Endometrial microvascular endothelial cells (primary cell): ENCODE measurements around the gene TRMO. TPM values are rescaled to one million over a fixed set of nuclear protein-coding genes. Genes with fewer than 3 reads are reported as not detected.

ENCODE experiments used
- in situ Hi-C: cut with HindIII; loops from 2 replicates; pipeline ENCODE4 v1.10.0; 2017; ENCODE audit warnings: low sequenced_read_pairs, low pct_unique_long_range_greater_than_20kb; ENCODE audit errors: inconsistent ontology term
- total RNA-seq: library from RNA; depleted of rRNA; stranded (reverse); fragments of >200 nt; gene quantifications from one replicate; pipeline ENCODE4 v1.2.3, GENCODE V29; 2015; ENCODE audit errors: inconsistent ontology term

The TRMO gene
- total RNA-seq, 1 donor from 2014 or later, result 11.2 TPM

GRCh38 chr9:97941323-97941722 lies 19.0 kb upstream of the TRMO start:
- in situ Hi-C loops, result no loop called here

- in situ Hi-C loops, result no loop called here
Measured at GRCh38 chr9:97940741-97941140, 18.4 kb upstream of the TRMO start.

- in situ Hi-C loops, result no loop called here
Measured at GRCh38 chr9:97940233-97940632, 17.9 kb upstream of the TRMO start.

GRCh38 chr9:97938081-97938644 lies 15.9 kb upstream of the TRMO start, which contains the start of gene HEMGN:
Gene HEMGN, minus strand, starts transcription at chr9:97938172. Its CDS starts 36 bp downstream, at chr9:97938136.
- in situ Hi-C loops, result no loop called here

- in situ Hi-C loops, result no loop called here
Measured at GRCh38 chr9:97936998-97937397, 14.7 kb upstream of the TRMO start.

GRCh38 chr9:97935276-97935675 lies 13.0 kb upstream of the TRMO start:
- in situ Hi-C loops, result no loop called here

- in situ Hi-C loops, result no loop called here
Measured at GRCh38 chr9:97934321-97935115, 12.2 kb upstream of the TRMO start.

GRCh38 chr9:97933297-97933998 lies 11.1 kb upstream of the TRMO start:
- in situ Hi-C loops, result no loop called here

- in situ Hi-C loops, result no loop called here
Measured at GRCh38 chr9:97930972-97931371, 8.7 kb upstream of the TRMO start.

GRCh38 chr9:97928986-97929604 lies 6.8 kb upstream of the TRMO start:
- in situ Hi-C loops, result no loop called here

- in situ Hi-C loops, result no loop called here
Measured at GRCh38 chr9:97925497-97926334, 3.4 kb upstream of the TRMO start.

GRCh38 chr9:97924386-97924785 lies 2.1 kb upstream of the TRMO start:
- in situ Hi-C loops, result no loop called here

GRCh38 chr9:97923529-97924108 lies 1.3 kb upstream of the TRMO start:
- in situ Hi-C loops, result no loop called here

- in situ Hi-C loops, result no loop called here
Measured at GRCh38 chr9:97919217-97919813, 3.0 kb downstream of the TRMO start.

GRCh38 chr9:97918611-97919010 lies 3.7 kb downstream of the TRMO start:
- in situ Hi-C loops, result no loop called here

GRCh38 chr9:97911970-97912369 lies 10.3 kb downstream of the TRMO start:
- in situ Hi-C loops, result no loop called here

GRCh38 chr9:97911528-97911927 lies 10.8 kb downstream of the TRMO start:
- in situ Hi-C loops, result no loop called here

- in situ Hi-C loops, result no loop called here
Measured at GRCh38 chr9:97910357-97910756, 11.9 kb downstream of the TRMO start.
